ENCODE data around the gene IRF4. TPM values are rescaled to one million over a fixed set of nuclear protein-coding genes. Genes with fewer than 3 reads are reported as not detected.

The IRF4 gene
- total RNA-seq, 2 experiments from 2014 or later, result 16.9 to 20.8 TPM

- Histone ChIP-seq H3K4me1 (ENCODE audit: insufficient read depth, low read length) (peaks cover 4% of the 10 kb centered on the region), H3K27ac (ENCODE audit: low read depth in 1 of 2, low read length in 2 of 2) (no peak overlapping the region), H3K27me3 (ENCODE audit: control insufficient read depth in 1 of 2, insufficient read depth in 2 of 2, low read length in 2 of 2) (peaks cover 0 to 12% of the 10 kb centered on the region in 2 experiments), H3K9me3 (ENCODE audit: control insufficient read depth in 1 of 2, insufficient read depth in 1 of 2, low read length in 2 of 2) (peaks cover 0 to 48% of the 10 kb centered on the region in 2 experiments), H3K36me3 (ENCODE audit: insufficient read depth, low read length) (no peaks in the 10 kb centered on the region), H3K4me3 (ENCODE audit: low read length) (no peak overlapping the region)
- Mint-ChIP-seq H3K27me3 (peaks cover 70% of the 10 kb centered on the region), H3K36me3 (ENCODE audit: low read depth) (no peaks in the 10 kb centered on the region), H3K27ac (no peak overlapping the region), H3K4me1 (ENCODE audit: low read depth) (no peaks in the 10 kb centered on the region), H3K4me3 (no peak overlapping the region), H3K9me3 (no peaks in the 10 kb centered on the region)
- ATAC-seq (ENCODE audit: poor library complexity) (no peak), DNase-seq (no peak)
- TF ChIP-seq, protein P1, sequence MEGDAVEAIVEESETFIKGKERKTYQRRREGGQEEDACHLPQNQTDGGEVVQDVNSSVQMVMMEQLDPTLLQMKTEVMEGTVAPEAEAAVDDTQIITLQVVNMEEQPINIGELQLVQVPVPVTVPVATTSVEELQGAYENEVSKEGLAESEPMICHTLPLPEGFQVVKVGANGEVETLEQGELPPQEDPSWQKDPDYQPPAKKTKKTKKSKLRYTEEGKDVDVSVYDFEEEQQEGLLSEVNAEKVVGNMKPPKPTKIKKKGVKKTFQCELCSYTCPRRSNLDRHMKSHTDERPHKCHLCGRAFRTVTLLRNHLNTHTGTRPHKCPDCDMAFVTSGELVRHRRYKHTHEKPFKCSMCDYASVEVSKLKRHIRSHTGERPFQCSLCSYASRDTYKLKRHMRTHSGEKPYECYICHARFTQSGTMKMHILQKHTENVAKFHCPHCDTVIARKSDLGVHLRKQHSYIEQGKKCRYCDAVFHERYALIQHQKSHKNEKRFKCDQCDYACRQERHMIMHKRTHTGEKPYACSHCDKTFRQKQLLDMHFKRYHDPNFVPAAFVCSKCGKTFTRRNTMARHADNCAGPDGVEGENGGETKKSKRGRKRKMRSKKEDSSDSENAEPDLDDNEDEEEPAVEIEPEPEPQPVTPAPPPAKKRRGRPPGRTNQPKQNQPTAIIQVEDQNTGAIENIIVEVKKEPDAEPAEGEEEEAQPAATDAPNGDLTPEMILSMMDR (IDR thresholded peaks at IDR 0.05), result no peak
- ChIA-PET POLR2A (no interaction called here), CTCF (no interaction called here)
- intact Hi-C loops (cut with DNase I, micrococcal nuclease), result no loop called here
These were observed 13.2 kb upstream of the IRF4 start for GRCh38 chr6:378090-378957.

DNA sequence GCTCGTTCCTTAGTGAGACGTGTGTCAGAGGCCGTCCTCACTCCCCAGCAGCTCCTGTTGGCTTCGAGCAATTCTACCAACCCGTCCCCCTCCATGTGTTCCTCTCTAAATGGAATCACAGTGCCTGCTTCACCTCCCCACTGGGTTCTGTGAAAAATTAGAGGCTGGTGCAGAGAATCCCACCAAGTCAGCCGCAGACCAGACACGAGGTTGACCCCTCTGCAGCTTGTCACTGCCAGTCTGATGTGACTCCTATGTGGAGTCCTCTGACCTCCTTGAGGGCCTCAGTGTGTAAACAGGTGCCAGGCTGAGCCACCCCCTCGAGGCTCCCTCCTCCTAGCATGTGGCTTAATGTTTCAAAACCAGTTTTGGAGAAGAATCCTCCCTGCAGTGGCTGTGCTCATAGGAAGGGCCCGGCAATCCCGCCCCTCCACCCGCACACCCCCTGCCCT is 12.6 kb upstream of the IRF4 start:
- Histone ChIP-seq H3K27me3 (ENCODE audit: control insufficient read depth in 1 of 2, insufficient read depth in 2 of 2, low read length in 2 of 2) (peaks cover 0 to 10% of the 10 kb centered on the region in 2 experiments), H3K4me1 (ENCODE audit: insufficient read depth, low read length) (peaks cover 4% of the 10 kb centered on the region), H3K4me3 (ENCODE audit: low read length) (no peak overlapping the region), H3K9me3 (ENCODE audit: control insufficient read depth in 1 of 2, insufficient read depth in 1 of 2, low read length in 2 of 2) (peaks cover 0 to 41% of the 10 kb centered on the region in 2 experiments), H3K27ac (ENCODE audit: low read depth in 1 of 2, low read length in 2 of 2) (no peak overlapping the region), H3K36me3 (ENCODE audit: insufficient read depth, low read length) (no peaks in the 10 kb centered on the region)
- no peak for ATAC-seq (ENCODE audit: poor library complexity)
- Mint-ChIP-seq H3K36me3 (ENCODE audit: low read depth) (no peaks in the 10 kb centered on the region), H3K4me3 (no peak overlapping the region), H3K27ac (no peak overlapping the region), H3K27me3 (peaks cover 71% of the 10 kb centered on the region), H3K9me3 (no peaks in the 10 kb centered on the region), H3K4me1 (ENCODE audit: low read depth) (no peaks in the 10 kb centered on the region)
- no peak for DNase-seq
- intact Hi-C loops (cut with DNase I, micrococcal nuclease), result no loop called here
- CTCF ChIA-PET, result no interaction called here
- TF ChIP-seq, protein P1 (IDR thresholded peaks at IDR 0.05), result no peak
- POLR2A ChIA-PET, result no interaction called here

DNA sequence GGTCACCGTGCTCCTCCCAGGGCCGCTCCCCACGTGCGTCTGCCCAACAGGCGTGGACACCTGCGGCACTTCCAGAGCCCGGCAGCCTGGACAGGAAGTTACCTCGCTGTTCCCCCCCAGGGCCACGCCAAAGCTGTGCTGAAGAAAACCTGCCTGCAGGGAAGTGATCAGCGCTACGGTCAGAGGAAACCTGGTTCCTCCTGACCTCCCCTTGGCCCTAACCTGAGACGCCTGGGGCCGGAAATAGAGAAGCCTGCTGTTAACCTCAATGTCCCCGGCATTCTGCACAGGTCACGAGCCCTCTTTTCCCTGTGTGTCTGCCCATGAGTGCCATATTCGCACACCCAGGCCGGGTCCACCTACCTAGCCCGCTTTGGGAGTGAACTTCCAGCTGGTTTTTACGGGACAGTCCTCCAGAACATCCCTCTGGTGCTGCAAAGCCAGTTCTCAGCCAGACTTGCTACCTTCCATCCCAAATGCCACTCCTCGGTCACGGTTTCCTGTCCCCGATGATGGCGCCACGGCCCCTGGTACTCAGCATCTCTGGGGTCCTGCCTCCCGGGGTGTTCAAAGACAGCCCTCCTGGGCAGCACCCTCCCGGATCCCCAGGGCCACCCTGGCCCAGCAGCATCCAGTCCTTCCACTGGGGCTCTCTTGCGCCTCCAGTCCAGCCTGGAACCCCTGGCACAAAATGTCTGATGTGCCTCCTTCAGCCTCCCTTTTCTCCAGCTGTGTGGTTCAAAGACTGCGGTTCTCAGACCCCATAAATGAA is 12.0 kb upstream of the IRF4 start:
- ChIA-PET POLR2A (no interaction called here), CTCF (no interaction called here)
- peaks cover 66% of the 10 kb centered on the region for H3K27me3 Mint-ChIP-seq
- H3K27me3 ChIP-seq (ENCODE audit: control insufficient read depth in 1 of 2, insufficient read depth in 2 of 2, low read length in 2 of 2), result peaks cover 0 to 10% of the 10 kb centered on the region in 2 experiments
- H3K27ac ChIP-seq (ENCODE audit: low read depth in 1 of 2, low read length in 2 of 2), result no peak overlapping the region
- no peak overlapping the region for H3K4me3 Mint-ChIP-seq
- no peaks in the 10 kb centered on the region for H3K9me3 Mint-ChIP-seq
- H3K4me1 Mint-ChIP-seq (ENCODE audit: low read depth), result no peaks in the 10 kb centered on the region
- H3K4me1 ChIP-seq (ENCODE audit: insufficient read depth, low read length), result peaks cover 4% of the 10 kb centered on the region
- DNase-seq (no peak), ATAC-seq (ENCODE audit: poor library complexity) (no peak)
- no peak overlapping the region for H3K4me3 ChIP-seq (ENCODE audit: low read length)
- intact Hi-C loops (cut with DNase I, micrococcal nuclease), result loop anchor here in 1 of 2 experiments (10.0 kb wide), 1 partner anchor 215 kb away; no protein-coding TSS in a partner anchor
- no peak overlapping the region for H3K27ac Mint-ChIP-seq
- no peaks in the 10 kb centered on the region for H3K36me3 Mint-ChIP-seq (ENCODE audit: low read depth)
- peaks cover 0 to 36% of the 10 kb centered on the region in 2 experiments for H3K9me3 ChIP-seq (ENCODE audit: control insufficient read depth in 1 of 2, insufficient read depth in 1 of 2, low read length in 2 of 2)
- H3K36me3 ChIP-seq (ENCODE audit: insufficient read depth, low read length), result no peaks in the 10 kb centered on the region
- TF ChIP-seq, protein P1 (IDR thresholded peaks at IDR 0.05), result no peak
